SK-N-SH (cell line): ENCODE results near the gene DUSP2. TPM values are rescaled to one million over a fixed set of nuclear protein-coding genes. Genes with fewer than 3 reads are reported as not detected.

ENCODE experiments used
- CTCF ChIA-PET: fragments of 300-600, 350-600 bp; formaldehyde crosslinking; extraction: SDS; loops from one replicate; lab custom pipeline; 2021; lab: Yijun Ruan, JAX
- POLR2A ChIA-PET: fragments of 350-600 bp; sonication (Branson Sonifier 250); formaldehyde crosslinking; extraction: SDS; loops from one replicate; lab custom pipeline; 2020; ENCODE audit warnings: antibody characterized with exemption, inconsistent platforms; lab: Yijun Ruan, JAX
- DNase-seq: peaks from one replicate; pipeline ENCODE4 v3.0.0; 2012
- H2AFZ ChIP-seq: fragments of 200-600 bp; sonication (generic); 2 replicates; pipeline ENCODE4 v1.8.1; 2016; ENCODE audit warnings: antibody characterized with exemption, mild to moderate bottlenecking, low read depth
- H3F3A ChIP-seq: fragments of 200-600 bp; sonication (generic); replicated peaks from 2 replicates; pipeline ENCODE3; 2016; ENCODE audit warnings: antibody characterized with exemption, mild to moderate bottlenecking; ENCODE audit not compliant: insufficient read depth
- H3K27ac ChIP-seq, 2 experiments: fragments of 200-500 bp in 1 of 2; fragments of 200-600 bp in 1 of 2; sonication (Bioruptor generic) in 1 of 2; sonication (generic), shearing (Covaris generic) in 1 of 2; 2 replicates each; pipeline versions ENCODE4 v1.5.1 to v1.6.1; 2014 to 2016; ENCODE audit warnings: low read depth in 2 of 2, inconsistent platforms in 1 of 2, low read length in 1 of 2, mild to moderate bottlenecking in 1 of 2, mixed read lengths in 1 of 2
- H3K27me3 ChIP-seq: fragments of 200-600 bp; sonication (generic), shearing (Covaris generic); 2 replicates; pipeline ENCODE4 v1.6.1; 2016; ENCODE audit warnings: mixed run types; ENCODE audit not compliant: insufficient read depth
- H3K36me3 ChIP-seq, 2 experiments: fragments of 200-500 bp in 1 of 2; fragments of 200-600 bp in 1 of 2; sonication (Bioruptor generic) in 1 of 2; sonication (generic) in 1 of 2; replicated peaks in 1 of 2; 2 replicates each; pipeline versions ENCODE3 to v1.5.1; 2014 to 2016; ENCODE audit warnings: low read length in 1 of 2, mild to moderate bottlenecking in 1 of 2; ENCODE audit not compliant: insufficient read depth in 2 of 2, control insufficient read depth in 1 of 2
- H3K4me1 ChIP-seq, 2 experiments: fragments of 200-500 bp in 1 of 2; fragments of 200-600 bp in 1 of 2; sonication (Bioruptor generic) in 1 of 2; sonication (generic), shearing (Covaris generic) in 1 of 2; 2 replicates each; pipeline versions ENCODE4 v1.5.1 to v1.6.1; 2014 to 2016; ENCODE audit warnings: low read depth in 1 of 2, low read length in 1 of 2, mixed run types in 1 of 2; ENCODE audit not compliant: insufficient read depth in 2 of 2, control insufficient read depth in 1 of 2
- H3K4me2 ChIP-seq: fragments of 200-600 bp; sonication (generic), shearing (Covaris generic); 2 replicates; pipeline ENCODE4 v1.6.1; 2017; ENCODE audit warnings: mixed run types
- H3K4me3 ChIP-seq, 2 experiments: fragments of 200-500 bp in 1 of 2; fragments of 200-600 bp in 1 of 2; sonication (Bioruptor generic) in 1 of 2; sonication (generic), shearing (Covaris generic) in 1 of 2; 2 replicates each; pipeline versions ENCODE4 v1.5.1 to v1.8.1; 2014 to 2016; ENCODE audit warnings: low read depth in 2 of 2, inconsistent platforms in 1 of 2, low read length in 1 of 2, mild to moderate bottlenecking in 1 of 2, mixed read lengths in 1 of 2, moderate library complexity in 1 of 2
- H3K79me2 ChIP-seq: fragments of 200-600 bp; sonication (generic); 2 replicates; pipeline ENCODE4 v1.8.1; 2017; ENCODE audit warnings: mild to moderate bottlenecking; ENCODE audit not compliant: insufficient read depth
- H3K9ac ChIP-seq: fragments of 200-600 bp; sonication (generic); 2 replicates; pipeline ENCODE4 v1.6.1; 2017; ENCODE audit warnings: mixed run types
- H3K9me2 ChIP-seq: fragments of 200-600 bp; sonication (generic); 2 replicates; pipeline ENCODE4 v1.6.1; 2017; ENCODE audit warnings: mixed run types
- H3K9me3 ChIP-seq: fragments of 200-600 bp; sonication (generic); 2 replicates; pipeline ENCODE4 v1.6.1; 2017; ENCODE audit warnings: mixed run types, mild to moderate bottlenecking, moderate library complexity
- H4K20me1 ChIP-seq: fragments of 200-600 bp; sonication (generic); 2 replicates; pipeline ENCODE4 v1.6.1; 2017; ENCODE audit warnings: mild to moderate bottlenecking, mixed run types; ENCODE audit not compliant: insufficient read depth
- CHD2 ChIP-seq: fragments of 150-350 bp; IDR thresholded peaks from 2 replicates; pipeline ENCODE4 v1.6.1; 2018; ENCODE audit warnings: low read length; ENCODE audit not compliant: partially characterized antibody
- ELF1 ChIP-seq: IDR thresholded peaks from 2 replicates; pipeline ENCODE4 v1.4.0; 2012
- EP300 ChIP-seq, 2 experiments: IDR thresholded peaks; 2 replicates each; pipeline versions ENCODE4 v1.4.0 to v1.6.1; 2012; ENCODE audit warnings: borderline replicate concordance in 1 of 2, low read depth in 1 of 2, low read length in 1 of 2
- EZH2phosphoT487 ChIP-seq: fragments of 200-600 bp; sonication (generic); IDR thresholded peaks from 2 replicates; pipeline ENCODE4 v1.6.1; 2017; ENCODE audit warnings: low read depth, mixed run types, mild to moderate bottlenecking, antibody characterized with exemption, moderate library complexity, borderline replicate concordance
- FOXJ3 ChIP-seq: sonication (generic); formaldehyde crosslinking; IDR thresholded peaks from 2 replicates; pipeline ENCODE4 v1.5.1; 2020; ENCODE audit warnings: mild to moderate bottlenecking, missing genetic modification reagents
- GABPA ChIP-seq: IDR thresholded peaks from 2 replicates; pipeline ENCODE4 v1.4.0; 2012; ENCODE audit warnings: low read depth, mild to moderate bottlenecking
- JUND ChIP-seq: IDR thresholded peaks from 2 replicates; pipeline ENCODE4 v1.4.0; 2012
- MEF2A ChIP-seq: IDR thresholded peaks from 2 replicates; pipeline ENCODE4 v1.4.0; 2012; ENCODE audit warnings: low read depth, borderline replicate concordance
- MXI1 ChIP-seq: IDR thresholded peaks from 2 replicates; pipeline ENCODE4 v1.6.1; 2012; ENCODE audit warnings: mild to moderate bottlenecking, low read depth, low read length, improper control_type of control experiment
- NFIC ChIP-seq: IDR thresholded peaks from 2 replicates; pipeline ENCODE4 v1.4.0; 2012; ENCODE audit warnings: borderline replicate concordance
- NRF1 ChIP-seq: IDR thresholded peaks from 2 replicates; pipeline ENCODE4 v1.6.1; 2012; ENCODE audit warnings: low read depth, mild to moderate bottlenecking, low read length
- POLR2AphosphoS5 ChIP-seq: IDR thresholded peaks from 2 replicates; pipeline ENCODE4 v1.6.1; 2012; ENCODE audit warnings: low read depth, low read length
- RCOR1 ChIP-seq: fragments of 150-350 bp; IDR thresholded peaks from 2 replicates; pipeline ENCODE4 v1.6.1; 2017; ENCODE audit warnings: antibody characterized with exemption, low read length
- SIN3A ChIP-seq: IDR thresholded peaks from 2 replicates; pipeline ENCODE4 v1.6.1; 2012; ENCODE audit warnings: low read depth, mild to moderate bottlenecking, low read length, moderate library complexity, borderline replicate concordance
- TCF12 ChIP-seq: IDR thresholded peaks from 2 replicates; pipeline ENCODE4 v1.4.0; 2012
- WGBS: methylation state at CpG from one replicate; pipeline ENCODE4 v1.1.6; 2017; ENCODE audit warnings: low lambda C conversion rate; 5-methylcytosine and 5-hydroxymethylcytosine counted together
- polyA plus RNA-seq, 3 experiments: library from polyadenylated mRNA; depleted of rRNA; stranded (reverse); fragments of >200 nt; gene quantifications; 2 replicates each; pipeline ENCODE4 v1.2.3, GENCODE V29; 2012
- TF ChIP-seq, protein P1 (sequence below): IDR thresholded peaks from 2 replicates; pipeline ENCODE4 v1.6.1; 2012; ENCODE audit warnings: mild to moderate bottlenecking, low read depth, low read length, moderate library complexity
- TF ChIP-seq, protein P2 (sequence below): IDR thresholded peaks from 2 replicates; pipeline ENCODE4 v1.4.0; 2012; ENCODE audit warnings: low read depth
- TF ChIP-seq, protein P3 (sequence below): IDR thresholded peaks from 2 replicates; pipeline ENCODE4; 2012
- TF ChIP-seq, protein P4 (sequence below): fragments of 150-350 bp; IDR thresholded peaks from 2 replicates; pipeline ENCODE4 v1.6.1; 2016; ENCODE audit warnings: mild to moderate bottlenecking, low read depth, low read length
- TF ChIP-seq, protein P5 (sequence below): IDR thresholded peaks from 2 replicates; pipeline ENCODE4 v1.4.0; 2012; ENCODE audit warnings: low read depth, borderline replicate concordance
- TF ChIP-seq, protein P6 (sequence below): fragments of 200-600 bp; sonication (generic); IDR thresholded peaks from 2 replicates; pipeline ENCODE4 v1.6.1; 2017; ENCODE audit warnings: antibody characterized with exemption, mild to moderate bottlenecking, moderate library complexity

Gene DUSP2
- polyA plus RNA-seq, 1 of the 3 experiments (the other 2 are of a cell fraction), result 0.79 TPM

DNA sequence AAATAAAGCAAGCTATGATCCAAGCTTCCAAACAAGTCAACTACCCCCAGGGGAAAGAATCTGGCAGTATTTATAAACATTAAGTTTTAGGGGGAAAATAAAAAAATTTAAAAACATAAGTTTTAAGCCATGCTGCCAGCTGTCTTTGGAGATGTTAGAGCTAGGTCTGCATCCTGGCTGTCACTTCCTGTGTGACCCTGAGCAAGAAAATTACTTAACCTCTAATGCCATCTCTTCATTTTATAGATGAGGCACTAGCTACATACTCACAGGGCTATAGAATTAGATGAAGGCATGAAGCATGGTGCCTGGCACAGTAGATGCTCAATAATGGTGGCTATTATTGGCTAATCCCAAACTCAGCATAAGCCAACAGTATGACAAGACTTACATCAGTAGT, 35.3 kb upstream of the DUSP2 start:
- peaks cover 0 to 4% of the 10 kb centered on the region in 2 experiments; a peak in 2 of 4 replicates for H3K4me1 ChIP-seq
- H3K9me3 ChIP-seq, result no peaks in the 10 kb centered on the region
- H3K9ac ChIP-seq, result no peak overlapping the region
- peaks cover 6 to 15% of the 10 kb centered on the region in 2 experiments for H3K36me3 ChIP-seq
- CTCF ChIA-PET, result interaction anchor here (1.4 to 1.9 kb wide), 4 partner anchors 42 to 188 kb away, joined by 5 to 9 read pairs (median 7); partner anchors contain the start of gene ASTL
- no peak overlapping the region for H3K4me2 ChIP-seq
- H3K27ac ChIP-seq, result no peak overlapping the region
- POLR2A ChIA-PET, result no interaction called here
- TF ChIP-seq EZH2phosphoT487 (no peak), ELF1 (no peak), MEF2A (no peak), EP300 (IDR thresholded peaks at IDR 0.05; ENCODE audit: borderline replicate concordance in 1 of 2, low read depth in 1 of 2, low read length in 1 of 2) (no peak), POLR2AphosphoS5 (no peak), NFIC (no peak)
- TF ChIP-seq, protein P1, sequence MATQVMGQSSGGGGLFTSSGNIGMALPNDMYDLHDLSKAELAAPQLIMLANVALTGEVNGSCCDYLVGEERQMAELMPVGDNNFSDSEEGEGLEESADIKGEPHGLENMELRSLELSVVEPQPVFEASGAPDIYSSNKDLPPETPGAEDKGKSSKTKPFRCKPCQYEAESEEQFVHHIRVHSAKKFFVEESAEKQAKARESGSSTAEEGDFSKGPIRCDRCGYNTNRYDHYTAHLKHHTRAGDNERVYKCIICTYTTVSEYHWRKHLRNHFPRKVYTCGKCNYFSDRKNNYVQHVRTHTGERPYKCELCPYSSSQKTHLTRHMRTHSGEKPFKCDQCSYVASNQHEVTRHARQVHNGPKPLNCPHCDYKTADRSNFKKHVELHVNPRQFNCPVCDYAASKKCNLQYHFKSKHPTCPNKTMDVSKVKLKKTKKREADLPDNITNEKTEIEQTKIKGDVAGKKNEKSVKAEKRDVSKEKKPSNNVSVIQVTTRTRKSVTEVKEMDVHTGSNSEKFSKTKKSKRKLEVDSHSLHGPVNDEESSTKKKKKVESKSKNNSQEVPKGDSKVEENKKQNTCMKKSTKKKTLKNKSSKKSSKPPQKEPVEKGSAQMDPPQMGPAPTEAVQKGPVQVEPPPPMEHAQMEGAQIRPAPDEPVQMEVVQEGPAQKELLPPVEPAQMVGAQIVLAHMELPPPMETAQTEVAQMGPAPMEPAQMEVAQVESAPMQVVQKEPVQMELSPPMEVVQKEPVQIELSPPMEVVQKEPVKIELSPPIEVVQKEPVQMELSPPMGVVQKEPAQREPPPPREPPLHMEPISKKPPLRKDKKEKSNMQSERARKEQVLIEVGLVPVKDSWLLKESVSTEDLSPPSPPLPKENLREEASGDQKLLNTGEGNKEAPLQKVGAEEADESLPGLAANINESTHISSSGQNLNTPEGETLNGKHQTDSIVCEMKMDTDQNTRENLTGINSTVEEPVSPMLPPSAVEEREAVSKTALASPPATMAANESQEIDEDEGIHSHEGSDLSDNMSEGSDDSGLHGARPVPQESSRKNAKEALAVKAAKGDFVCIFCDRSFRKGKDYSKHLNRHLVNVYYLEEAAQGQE, result no peak
- TF ChIP-seq, protein P2, sequence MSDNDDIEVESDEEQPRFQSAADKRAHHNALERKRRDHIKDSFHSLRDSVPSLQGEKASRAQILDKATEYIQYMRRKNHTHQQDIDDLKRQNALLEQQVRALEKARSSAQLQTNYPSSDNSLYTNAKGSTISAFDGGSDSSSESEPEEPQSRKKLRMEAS, result no peak
- no peaks in the 10 kb centered on the region for H3K27me3 ChIP-seq
- H2AFZ ChIP-seq, result no peak overlapping the region
- H3F3A ChIP-seq, result peaks cover 7% of the 10 kb centered on the region
- no peak for DNase-seq
- no peaks in the 10 kb centered on the region for H4K20me1 ChIP-seq
- no peaks in the 10 kb centered on the region for H3K9me2 ChIP-seq
- H3K79me2 ChIP-seq, result no peaks in the 10 kb centered on the region
- H3K4me3 ChIP-seq, result no peak overlapping the region

DNA sequence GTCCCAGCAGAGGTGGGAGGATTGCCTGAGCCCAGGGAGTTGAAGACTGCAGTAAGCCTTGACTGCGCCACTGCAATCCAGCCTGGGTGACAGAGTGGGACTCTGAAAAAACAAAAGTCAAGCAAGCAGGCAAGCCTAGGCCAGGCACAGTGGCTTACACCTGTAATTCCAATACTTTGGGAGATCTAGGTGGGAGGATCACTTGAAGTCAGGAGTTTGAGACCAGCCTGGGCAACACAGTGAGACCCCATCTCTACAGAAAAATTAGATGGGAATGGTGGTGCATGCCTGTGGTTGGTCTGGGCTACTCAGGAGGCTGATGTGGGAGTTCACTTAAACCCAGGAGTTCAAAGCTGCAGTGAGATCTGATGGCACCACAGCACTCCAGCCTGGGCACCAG, 34.8 kb upstream of the DUSP2 start:
- Histone ChIP-seq H2AFZ (no peak overlapping the region), H3K4me2 (no peak overlapping the region), H3K4me1 (peaks cover 0 to 4% of the 10 kb centered on the region in 2 experiments; a peak in 2 of 4 replicates), H3K9me2 (no peaks in the 10 kb centered on the region), H4K20me1 (no peaks in the 10 kb centered on the region), H3K27ac (no peak overlapping the region), H3K27me3 (no peaks in the 10 kb centered on the region), H3K79me2 (no peaks in the 10 kb centered on the region), H3K9ac (no peak overlapping the region), H3K36me3 (peaks cover under 1 to 10% of the 10 kb centered on the region in 2 experiments), H3K4me3 (no peak overlapping the region), H3F3A (peaks cover 9% of the 10 kb centered on the region), H3K9me3 (no peaks in the 10 kb centered on the region)
- WGBS, result 100% methylated on average over 1 of the region's 1 CpG
- DNase-seq, result no peak
- ChIA-PET CTCF (interaction anchor here (1.8 to 1.9 kb wide), 3 partner anchors 41 to 158 kb away, joined by 7 to 9 read pairs (median 7); partner anchors contain the start of gene ASTL), POLR2A (no interaction called here)
- TF ChIP-seq FOXJ3 (no peak), SIN3A (no peak), TCF12 (no peak), MXI1 (no peak), GABPA (no peak), CHD2 (no peak), NRF1 (no peak), NFIC (no peak), JUND (no peak), RCOR1 (no peak)
- TF ChIP-seq, protein P3, sequence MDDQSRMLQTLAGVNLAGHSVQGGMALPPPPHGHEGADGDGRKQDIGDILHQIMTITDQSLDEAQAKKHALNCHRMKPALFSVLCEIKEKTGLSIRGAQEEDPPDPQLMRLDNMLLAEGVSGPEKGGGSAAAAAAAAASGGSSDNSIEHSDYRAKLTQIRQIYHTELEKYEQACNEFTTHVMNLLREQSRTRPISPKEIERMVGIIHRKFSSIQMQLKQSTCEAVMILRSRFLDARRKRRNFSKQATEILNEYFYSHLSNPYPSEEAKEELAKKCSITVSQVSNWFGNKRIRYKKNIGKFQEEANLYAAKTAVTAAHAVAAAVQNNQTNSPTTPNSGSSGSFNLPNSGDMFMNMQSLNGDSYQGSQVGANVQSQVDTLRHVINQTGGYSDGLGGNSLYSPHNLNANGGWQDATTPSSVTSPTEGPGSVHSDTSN, result no peak
- TF ChIP-seq, protein P4, sequence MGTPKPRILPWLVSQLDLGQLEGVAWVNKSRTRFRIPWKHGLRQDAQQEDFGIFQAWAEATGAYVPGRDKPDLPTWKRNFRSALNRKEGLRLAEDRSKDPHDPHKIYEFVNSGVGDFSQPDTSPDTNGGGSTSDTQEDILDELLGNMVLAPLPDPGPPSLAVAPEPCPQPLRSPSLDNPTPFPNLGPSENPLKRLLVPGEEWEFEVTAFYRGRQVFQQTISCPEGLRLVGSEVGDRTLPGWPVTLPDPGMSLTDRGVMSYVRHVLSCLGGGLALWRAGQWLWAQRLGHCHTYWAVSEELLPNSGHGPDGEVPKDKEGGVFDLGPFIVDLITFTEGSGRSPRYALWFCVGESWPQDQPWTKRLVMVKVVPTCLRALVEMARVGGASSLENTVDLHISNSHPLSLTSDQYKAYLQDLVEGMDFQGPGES, result no peak
- TF ChIP-seq, protein P5, sequence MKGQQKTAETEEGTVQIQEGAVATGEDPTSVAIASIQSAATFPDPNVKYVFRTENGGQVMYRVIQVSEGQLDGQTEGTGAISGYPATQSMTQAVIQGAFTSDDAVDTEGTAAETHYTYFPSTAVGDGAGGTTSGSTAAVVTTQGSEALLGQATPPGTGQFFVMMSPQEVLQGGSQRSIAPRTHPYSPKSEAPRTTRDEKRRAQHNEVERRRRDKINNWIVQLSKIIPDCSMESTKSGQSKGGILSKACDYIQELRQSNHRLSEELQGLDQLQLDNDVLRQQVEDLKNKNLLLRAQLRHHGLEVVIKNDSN, result no peak
- TF ChIP-seq, protein P6, sequence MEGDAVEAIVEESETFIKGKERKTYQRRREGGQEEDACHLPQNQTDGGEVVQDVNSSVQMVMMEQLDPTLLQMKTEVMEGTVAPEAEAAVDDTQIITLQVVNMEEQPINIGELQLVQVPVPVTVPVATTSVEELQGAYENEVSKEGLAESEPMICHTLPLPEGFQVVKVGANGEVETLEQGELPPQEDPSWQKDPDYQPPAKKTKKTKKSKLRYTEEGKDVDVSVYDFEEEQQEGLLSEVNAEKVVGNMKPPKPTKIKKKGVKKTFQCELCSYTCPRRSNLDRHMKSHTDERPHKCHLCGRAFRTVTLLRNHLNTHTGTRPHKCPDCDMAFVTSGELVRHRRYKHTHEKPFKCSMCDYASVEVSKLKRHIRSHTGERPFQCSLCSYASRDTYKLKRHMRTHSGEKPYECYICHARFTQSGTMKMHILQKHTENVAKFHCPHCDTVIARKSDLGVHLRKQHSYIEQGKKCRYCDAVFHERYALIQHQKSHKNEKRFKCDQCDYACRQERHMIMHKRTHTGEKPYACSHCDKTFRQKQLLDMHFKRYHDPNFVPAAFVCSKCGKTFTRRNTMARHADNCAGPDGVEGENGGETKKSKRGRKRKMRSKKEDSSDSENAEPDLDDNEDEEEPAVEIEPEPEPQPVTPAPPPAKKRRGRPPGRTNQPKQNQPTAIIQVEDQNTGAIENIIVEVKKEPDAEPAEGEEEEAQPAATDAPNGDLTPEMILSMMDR, result no peak
